NT2/D1 (cell line): Measurements from ENCODE around the gene HOXA4.
A peak's percentile ranks its signal among the peaks of the same experiment; 100 is the strongest.

ENCODE experiments used
- DNase-seq: peaks from one replicate; pipeline ENCODE4 v3.0.0-alpha.2; 2011; ENCODE audit warnings: low read depth, low spot score
- H3K27me3 ChIP-seq: 2 replicates; pipeline ENCODE4 v1.6.0; 2011; ENCODE audit warnings: mild to moderate bottlenecking; ENCODE audit not compliant: insufficient read length, insufficient read depth
- H3K36me3 ChIP-seq: 2 replicates; pipeline ENCODE4 v1.6.1; 2011; ENCODE audit warnings: mild to moderate bottlenecking, low read length, mixed read lengths; ENCODE audit not compliant: insufficient read depth, insufficient read length
- H3K4me1 ChIP-seq: 2 replicates; pipeline ENCODE4 v1.5.1; 2011; ENCODE audit not compliant: insufficient read depth, insufficient read length
- H3K4me3 ChIP-seq: 2 replicates; pipeline ENCODE4 v1.5.1; 2011; ENCODE audit warnings: low read depth; ENCODE audit not compliant: insufficient read length
- H3K9ac ChIP-seq: 2 replicates; pipeline ENCODE4 v1.6.0; 2011; ENCODE audit warnings: low read depth; ENCODE audit not compliant: insufficient read length
- H3K9me3 ChIP-seq: 2 replicates; pipeline ENCODE4 v1.5.1; 2011; ENCODE audit warnings: mild to moderate bottlenecking, low read length; ENCODE audit not compliant: insufficient read depth
- SUZ12 ChIP-seq: IDR thresholded peaks from 2 replicates; pipeline ENCODE4 v1.6.1; 2011; ENCODE audit not compliant: insufficient read length, insufficient read depth; ENCODE audit errors: extremely low read depth
- YY1 ChIP-seq: IDR thresholded peaks from 2 replicates; pipeline ENCODE4 v1.6.1; 2011; ENCODE audit not compliant: insufficient read length, insufficient read depth
- ZNF274 ChIP-seq: IDR thresholded peaks from 2 replicates; pipeline ENCODE4 v1.6.1; 2011; ENCODE audit warnings: mild to moderate bottlenecking, low read depth, low read length

Gene HOXA4

DNA sequence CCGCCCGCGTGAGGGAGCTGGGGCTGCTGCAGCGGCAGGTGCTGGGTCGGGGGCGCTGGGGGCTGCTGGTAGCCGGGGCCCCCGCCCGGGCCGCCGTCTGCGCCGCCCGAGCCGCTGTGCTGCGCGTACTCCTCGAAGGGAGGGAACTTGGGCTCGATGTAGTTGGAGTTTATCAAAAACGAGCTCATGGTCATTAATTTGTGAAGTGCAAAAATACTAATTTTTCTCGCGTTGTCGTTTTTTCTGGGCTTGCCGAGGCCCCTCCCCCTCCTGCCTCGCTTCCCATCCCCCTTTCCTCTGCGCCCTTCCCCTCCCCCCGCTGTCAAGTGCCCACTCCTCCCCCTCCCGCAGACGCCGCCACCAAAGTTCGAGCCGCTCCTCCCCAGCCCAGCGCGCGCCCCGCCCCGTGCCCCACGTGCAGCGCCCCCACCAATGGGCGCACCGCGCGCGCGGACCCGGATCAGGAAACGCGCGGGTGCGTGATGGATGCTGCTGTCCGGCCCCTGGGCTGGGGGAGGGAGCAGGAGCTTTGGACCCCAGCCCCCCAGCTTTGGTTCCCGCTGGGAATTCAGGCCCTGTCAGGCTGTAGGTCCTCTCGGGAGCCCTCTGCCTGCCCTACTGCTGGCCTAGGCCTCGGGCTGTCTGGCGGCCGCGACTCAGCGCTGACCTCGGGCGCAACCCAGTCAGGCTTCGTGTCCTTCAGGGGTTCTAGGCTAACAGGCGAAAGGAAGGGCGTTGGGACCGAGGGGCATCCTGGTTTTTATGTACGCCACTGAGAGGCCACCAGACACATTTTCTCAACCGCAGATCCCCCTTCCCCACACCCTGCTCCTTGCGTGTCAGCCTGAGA lies at the start of gene HOXA4:
Gene HOXA4, minus strand, starts transcription at position 218 of the 850 bp plus-strand sequence. Its CDS starts 24 bp downstream, at position 194.
- peak within 1 kb of the TSS; percentile 68 for H3K9ac ChIP-seq
- H3K4me1 ChIP-seq, result no peaks in the 10 kb centered on the region
- H3K4me3 ChIP-seq, result peak within 1 kb of the TSS; percentile 64
- no peak for DNase-seq
- TF ChIP-seq ZNF274 (no peak), YY1 (no peak), SUZ12 (no peak)
- no peaks in the 10 kb centered on the region for H3K36me3 ChIP-seq
- peaks cover 98% of the 10 kb centered on the region for H3K27me3 ChIP-seq
- no peaks in the 10 kb centered on the region; the same call in 1 of the 2 replicates for H3K9me3 ChIP-seq

DNA sequence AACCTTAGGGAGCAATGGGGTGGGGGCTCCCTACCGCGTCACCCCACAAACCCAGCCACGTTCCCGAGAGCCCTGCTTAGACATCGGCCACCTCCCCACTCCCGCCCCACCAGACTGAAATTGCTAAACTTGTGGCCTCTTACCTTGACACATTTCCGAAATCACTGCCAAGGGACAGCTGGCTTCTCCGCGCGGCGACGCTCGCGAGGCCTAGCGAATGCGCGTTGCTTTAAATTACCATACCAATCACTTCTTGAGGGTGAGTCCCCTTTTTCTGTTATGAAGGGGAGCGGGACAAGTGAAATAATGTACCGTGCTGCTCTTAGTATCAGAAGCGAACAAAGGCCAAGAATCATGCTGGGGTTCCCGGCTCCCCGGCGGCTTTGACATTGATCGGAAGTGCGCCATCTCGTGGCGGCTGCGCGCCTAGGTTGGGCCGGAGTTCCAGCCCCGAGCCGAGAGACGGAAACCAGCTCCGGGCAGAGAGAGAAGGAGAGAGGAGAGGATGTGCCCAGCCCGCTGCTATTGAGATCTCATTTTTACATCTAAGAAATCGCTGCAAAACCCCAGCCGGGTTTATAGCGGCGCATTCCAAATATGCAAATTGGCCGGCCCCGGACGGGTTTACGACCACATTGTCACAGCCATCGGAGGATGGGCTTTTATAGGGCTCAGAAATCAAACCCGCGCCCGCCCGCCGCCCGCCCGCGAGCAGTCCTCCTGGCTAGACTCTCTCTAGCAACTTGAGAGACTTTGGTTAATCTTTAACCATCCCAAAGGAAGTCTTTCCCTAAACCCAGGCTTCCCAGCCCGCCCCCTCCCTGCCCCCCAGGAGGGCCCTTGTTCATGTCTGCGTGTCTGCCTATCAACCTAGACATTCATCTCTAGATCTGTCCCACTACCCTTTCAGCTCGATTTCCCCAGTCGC lies 49.2 kb upstream of the HOXA4 start:
- Histone ChIP-seq H3K9ac (no peak overlapping the region), H3K4me1 (peaks cover 11% of the 10 kb centered on the region), H3K27me3 (peaks cover 100% of the 10 kb centered on the region), H3K36me3 (no peaks in the 10 kb centered on the region), H3K4me3 (no peak overlapping the region), H3K9me3 (no peaks in the 10 kb centered on the region)
- peak; percentile 98 for TF ChIP-seq SUZ12
- no peak for TF ChIP-seq YY1
- no peak for TF ChIP-seq ZNF274
- no peak for DNase-seq

DNA sequence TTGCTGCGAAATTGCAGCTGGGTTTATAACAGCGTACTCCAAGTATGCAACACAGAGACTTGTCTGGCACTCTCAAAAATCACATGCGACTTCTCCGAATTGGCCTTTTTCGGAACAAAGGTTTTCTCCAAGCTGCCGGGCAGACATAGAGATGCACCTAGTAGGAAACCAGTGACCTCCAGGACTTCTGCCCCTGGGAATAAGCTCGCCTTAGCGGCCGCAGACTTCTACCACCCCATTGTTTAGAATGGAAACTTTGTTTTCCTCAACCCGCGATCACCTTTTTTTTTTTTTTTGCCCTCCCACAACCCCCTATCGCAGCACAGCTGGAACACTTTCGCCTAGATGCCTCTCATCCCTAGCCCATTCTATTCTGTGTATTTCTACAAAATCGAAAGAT lies 48.5 kb upstream of the HOXA4 start:
- H3K9me3 ChIP-seq, result no peaks in the 10 kb centered on the region
- no peaks in the 10 kb centered on the region for H3K36me3 ChIP-seq
- peaks cover 7% of the 10 kb centered on the region for H3K4me1 ChIP-seq
- H3K27me3 ChIP-seq, result peaks cover 100% of the 10 kb centered on the region
- no peak overlapping the region for H3K9ac ChIP-seq
- no peak for DNase-seq
- no peak overlapping the region for H3K4me3 ChIP-seq
- TF ChIP-seq SUZ12, result no peak
- no peak for TF ChIP-seq ZNF274
- no peak for TF ChIP-seq YY1

DNA sequence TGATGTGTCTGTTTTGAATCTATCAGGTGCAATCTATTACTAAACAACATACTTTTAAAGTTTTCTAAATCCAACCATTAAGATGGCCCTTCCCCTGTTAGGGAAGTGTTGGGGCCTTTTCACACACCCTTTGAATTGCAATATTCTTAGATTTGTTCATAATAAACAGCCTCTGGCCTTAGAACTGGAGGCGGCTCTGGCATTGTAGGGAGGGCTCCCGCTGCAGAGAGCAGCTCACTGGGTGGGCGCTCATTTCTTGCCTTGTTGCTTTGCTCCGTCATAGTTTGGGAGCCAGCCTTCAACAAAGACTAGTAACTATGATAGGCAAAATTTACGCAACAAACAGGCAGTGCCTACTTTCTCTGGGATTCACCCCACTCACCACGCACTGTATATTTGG lies 47.8 kb upstream of the HOXA4 start:
- no peak overlapping the region for H3K4me3 ChIP-seq

DNA sequence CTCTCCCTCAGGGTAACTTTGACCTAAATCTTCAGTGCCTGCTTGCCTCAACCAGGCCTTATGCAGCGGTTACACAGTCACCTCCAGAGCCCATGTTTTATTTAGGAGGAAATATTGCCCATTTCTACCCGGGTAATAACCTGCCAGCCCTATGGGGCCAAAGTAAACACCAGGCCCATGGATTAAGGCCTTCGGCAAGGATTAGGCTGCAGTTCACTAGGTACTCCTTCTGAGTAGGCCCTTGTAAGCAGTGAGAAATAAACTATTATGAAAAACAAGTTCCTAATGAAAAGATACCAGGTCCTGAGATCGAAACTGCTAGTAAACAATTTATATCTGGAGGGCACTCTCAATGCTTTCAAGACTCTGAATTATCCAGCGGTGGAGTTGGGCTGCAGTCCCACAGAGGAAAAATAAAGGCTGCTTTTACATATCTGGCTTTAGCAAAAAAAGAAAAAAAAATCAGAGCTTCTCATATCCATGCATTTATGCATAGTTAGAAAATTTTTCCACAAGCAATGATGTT lies 47.3 kb upstream of the HOXA4 start:
- Histone ChIP-seq H3K9me3 (no peaks in the 10 kb centered on the region), H3K36me3 (no peaks in the 10 kb centered on the region), H3K27me3 (peaks cover 100% of the 10 kb centered on the region), H3K4me3 (no peak overlapping the region), H3K4me1 (peaks cover 6% of the 10 kb centered on the region), H3K9ac (no peak overlapping the region)
- no peak for DNase-seq
- TF ChIP-seq YY1 (no peak), SUZ12 (peak; percentile 1)

More for the DNA sequence above, 47.8 kb upstream of the HOXA4 start:
- Histone ChIP-seq H3K36me3 (no peaks in the 10 kb centered on the region), H3K9me3 (no peaks in the 10 kb centered on the region), H3K9ac (no peak overlapping the region), H3K4me1 (peaks cover 7% of the 10 kb centered on the region), H3K27me3 (peaks cover 100% of the 10 kb centered on the region)
- DNase-seq, result no peak
- no peak for TF ChIP-seq SUZ12
- no peak for TF ChIP-seq YY1

DNA sequence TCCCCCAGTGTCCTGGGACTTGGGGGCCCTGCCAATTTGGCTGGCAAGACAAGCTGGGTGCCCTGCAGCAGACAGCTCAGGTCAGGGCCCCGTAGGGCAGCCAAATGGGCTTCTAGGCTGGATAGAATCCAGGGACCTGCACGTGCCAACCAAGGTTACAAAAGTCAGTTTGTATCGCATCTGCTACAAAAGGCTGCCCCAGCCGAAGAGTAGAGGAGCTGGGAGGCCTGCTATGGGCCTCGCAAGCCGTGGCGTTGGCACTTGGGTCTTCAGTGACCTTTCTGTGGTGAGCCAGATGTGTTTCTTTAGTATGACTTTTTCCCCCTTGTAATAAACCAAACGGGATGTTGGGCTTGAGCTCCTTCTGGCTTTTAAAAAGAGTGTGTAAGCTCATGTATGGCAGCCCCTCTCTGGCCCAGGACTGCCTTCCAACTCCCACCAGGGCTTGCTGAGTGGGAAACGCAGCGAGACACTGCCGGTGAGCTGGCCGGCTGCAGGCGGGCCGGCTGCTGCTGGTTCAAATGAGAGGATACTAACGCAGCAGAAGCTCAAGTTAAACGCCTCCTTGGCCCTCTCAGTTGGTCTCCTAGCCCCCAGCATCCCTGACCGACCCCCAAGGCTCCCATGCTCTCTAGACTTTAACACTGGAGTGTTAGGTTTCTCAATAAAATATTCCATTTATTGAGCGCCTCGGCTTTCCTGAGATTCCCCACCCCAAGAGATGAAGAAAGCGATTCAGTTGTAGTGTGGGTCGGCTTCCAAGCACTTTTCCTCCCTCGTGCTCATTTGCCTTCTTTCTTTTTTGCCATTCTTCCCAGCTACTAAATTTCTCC lies 46.6 kb upstream of the HOXA4 start:
- H3K4me3 ChIP-seq, result no peak overlapping the region
- no peaks in the 10 kb centered on the region for H3K9me3 ChIP-seq
- H3K27me3 ChIP-seq, result peaks cover 100% of the 10 kb centered on the region
- H3K4me1 ChIP-seq, result peaks cover 7% of the 10 kb centered on the region
- no peaks in the 10 kb centered on the region for H3K36me3 ChIP-seq
- TF ChIP-seq YY1 (no peak), SUZ12 (peak; percentile 55), ZNF274 (no peak)
- DNase-seq, result no peak
- H3K9ac ChIP-seq, result no peak overlapping the region

DNA sequence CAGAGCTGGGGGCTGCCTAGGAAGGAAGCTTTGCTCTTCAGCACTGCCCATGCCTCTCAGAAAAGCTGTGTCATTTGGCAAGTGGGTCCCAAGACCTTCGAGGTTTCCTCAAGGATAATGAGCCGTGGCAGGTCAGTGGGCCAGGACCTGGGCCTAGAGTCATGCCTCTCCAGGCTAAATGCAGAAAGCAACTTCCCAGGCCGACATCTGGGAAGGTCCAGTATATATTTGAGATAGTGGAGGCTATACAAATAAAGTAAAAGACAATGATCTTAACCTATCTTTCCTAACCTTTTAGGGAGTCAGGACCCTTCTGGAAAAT lies 45.9 kb upstream of the HOXA4 start:
- no peak overlapping the region for H3K4me3 ChIP-seq
- no peak overlapping the region for H3K9ac ChIP-seq
- H3K36me3 ChIP-seq, result no peaks in the 10 kb centered on the region
- DNase-seq, result no peak
- no peaks in the 10 kb centered on the region for H3K9me3 ChIP-seq
- peaks cover 100% of the 10 kb centered on the region for H3K27me3 ChIP-seq
- TF ChIP-seq ZNF274 (no peak), SUZ12 (no peak), YY1 (no peak)
- peaks cover 12% of the 10 kb centered on the region for H3K4me1 ChIP-seq
